SK-N-SH treated with all-trans-retinoic acid at 6 μM for 48 hours (cell line): ENCODE data around the gene PPY.

Source experiments
- ATAC-seq: fragments of 200-7000 bp; cut with Tn5 transposase; 3 replicates; pipeline ENCODE4 v1.9.1; 2020; ENCODE audit warnings: mild to moderate bottlenecking, moderate library complexity
- ARNTL ChIP-seq: fragments of 450-650 bp; formaldehyde crosslinking; IDR thresholded peaks from 2 replicates; pipeline ENCODE4 v1.5.0; 2020; ENCODE audit warnings: low read depth, mild to moderate bottlenecking, moderate library complexity, borderline replicate concordance
- BACH2 ChIP-seq: fragments of 250-450 bp; sonication (Bioruptor Pico); IDR thresholded peaks from 2 replicates; pipeline ENCODE4 v1.9.0; 2021; ENCODE audit warnings: mild to moderate bottlenecking, borderline replicate concordance
- CREB5 ChIP-seq: fragments of 250-450 bp; sonication (Bioruptor Pico); IDR thresholded peaks from 2 replicates; pipeline ENCODE4 v1.5.1; 2020; ENCODE audit warnings: low read depth, mild to moderate bottlenecking, moderate library complexity
- CSDC2 ChIP-seq: fragments of 250-450 bp; sonication (Bioruptor Pico); IDR thresholded peaks from 2 replicates; pipeline ENCODE4 v1.5.0; 2020; ENCODE audit warnings: mild to moderate bottlenecking, moderate library complexity
- ESRRG ChIP-seq: fragments of 250-450 bp; sonication (Bioruptor Pico); IDR thresholded peaks from 2 replicates; pipeline ENCODE4 v1.6.1; 2021; ENCODE audit warnings: mild to moderate bottlenecking
- GLIS3 ChIP-seq: fragments of 250-450 bp; sonication (Bioruptor Pico); IDR thresholded peaks from 2 replicates; pipeline ENCODE4 v1.5.0; 2020; ENCODE audit warnings: mild to moderate bottlenecking, moderate library complexity
- ISL1 ChIP-seq: fragments of 250-450 bp; sonication (Bioruptor Pico); IDR thresholded peaks from 2 replicates; pipeline ENCODE4 v2.1.2; 2022; ENCODE audit warnings: mild to moderate bottlenecking, moderate library complexity
- OSR1 ChIP-seq: fragments of 250-450 bp; sonication (Bioruptor Pico); IDR thresholded peaks from 2 replicates; pipeline ENCODE4 v1.8.0; 2022; ENCODE audit warnings: moderate library complexity, mild to moderate bottlenecking, inconsistent platforms
- PATZ1 ChIP-seq: fragments of 250-450 bp; sonication (Bioruptor Pico); IDR thresholded peaks from 2 replicates; pipeline ENCODE4 v1.8.0; 2020; ENCODE audit warnings: mild to moderate bottlenecking, moderate library complexity, borderline replicate concordance
- POU6F1 ChIP-seq: fragments of 250-450 bp; sonication (Bioruptor Pico); IDR thresholded peaks from 2 replicates; pipeline ENCODE4 v1.8.0; 2021; ENCODE audit warnings: low read depth, mild to moderate bottlenecking, moderate library complexity, borderline replicate concordance
- RARB ChIP-seq: fragments of 250-450 bp; sonication (Bioruptor Pico); IDR thresholded peaks from 2 replicates; pipeline ENCODE4 v1.8.0; 2021; ENCODE audit warnings: mild to moderate bottlenecking, moderate library complexity
- SNAI2 ChIP-seq: fragments of 250-450 bp; sonication (Bioruptor Pico); IDR thresholded peaks from 2 replicates; pipeline ENCODE4 v1.5.0; 2020; ENCODE audit warnings: mild to moderate bottlenecking, moderate library complexity
- TCF4 ChIP-seq: fragments of 250-450 bp; sonication (Bioruptor Pico); IDR thresholded peaks from 2 replicates; pipeline ENCODE4 v1.8.0; 2021; ENCODE audit warnings: mild to moderate bottlenecking, moderate library complexity, borderline replicate concordance
- TOX ChIP-seq: fragments of 250-450 bp; sonication (Bioruptor Pico); IDR thresholded peaks from 2 replicates; pipeline ENCODE4 v1.8.0; 2021; ENCODE audit warnings: mild to moderate bottlenecking, moderate library complexity, borderline replicate concordance
- TSHZ2 ChIP-seq: fragments of 250-450 bp; sonication (Bioruptor Pico); IDR thresholded peaks from 2 replicates; pipeline ENCODE4 v1.5.0; 2020; ENCODE audit warnings: mild to moderate bottlenecking, moderate library complexity
- ZC3H10 ChIP-seq: fragments of 250-450 bp; sonication (Bioruptor Pico); IDR thresholded peaks from 2 replicates; pipeline ENCODE4 v1.5.1; 2021; ENCODE audit warnings: mild to moderate bottlenecking, moderate library complexity
- ZFP30 ChIP-seq: fragments of 450-650 bp; formaldehyde crosslinking; IDR thresholded peaks from 2 replicates; pipeline ENCODE4 v1.5.0; 2022; ENCODE audit warnings: mild to moderate bottlenecking, moderate library complexity
- ZNF8 ChIP-seq: fragments of 450-650 bp; formaldehyde crosslinking; IDR thresholded peaks from 2 replicates; pipeline ENCODE4 v1.5.0; 2020; ENCODE audit warnings: mild to moderate bottlenecking, moderate library complexity

Gene PPY

GRCh38 chr17:43924558-43924957, 17.7 kb downstream of the PPY start:
- ATAC-seq, result no peak
- TF ChIP-seq ZFP30, result no peak
- no peak for TF ChIP-seq RARB (CRISPR knock-in tag)
- TF ChIP-seq CREB5, result no peak
- TF ChIP-seq ZNF8 (CRISPR knock-in tag), result no peak

GRCh38 chr17:43920500-43921095, 21.7 kb downstream of the PPY start:
- no peak for ATAC-seq
- no peak for TF ChIP-seq GLIS3 (CRISPR knock-in tag)
- TF ChIP-seq ISL1 (CRISPR knock-in tag), result no peak
- TF ChIP-seq TSHZ2 (CRISPR knock-in tag), result no peak
- TF ChIP-seq ZFP30, result no peak
- TF ChIP-seq OSR1 (CRISPR knock-in tag), result no peak
- TF ChIP-seq ARNTL (CRISPR knock-in tag), result no peak
- TF ChIP-seq ZNF8 (CRISPR knock-in tag), result no peak
- no peak for TF ChIP-seq CSDC2 (CRISPR knock-in tag)

GRCh38 chr17:43918026-43918389, 24.3 kb downstream of the PPY start:
- no peak for TF ChIP-seq TCF4 (CRISPR knock-in tag)
- no peak for TF ChIP-seq BACH2 (CRISPR knock-in tag)
- no peak for TF ChIP-seq OSR1 (CRISPR knock-in tag)
- no peak for TF ChIP-seq TSHZ2 (CRISPR knock-in tag)
- TF ChIP-seq ESRRG, result no peak
- TF ChIP-seq GLIS3 (CRISPR knock-in tag), result no peak
- no peak for TF ChIP-seq SNAI2 (CRISPR knock-in tag)
- TF ChIP-seq ISL1 (CRISPR knock-in tag), result no peak
- no peak for TF ChIP-seq TOX (CRISPR knock-in tag)
- TF ChIP-seq PATZ1, result no peak
- TF ChIP-seq RARB (CRISPR knock-in tag), result no peak
- ATAC-seq, result no peak

- no peak for ATAC-seq
- no peak for TF ChIP-seq POU6F1 (CRISPR knock-in tag)
- TF ChIP-seq TSHZ2 (CRISPR knock-in tag), result no peak
- TF ChIP-seq CREB5, result no peak
- no peak for TF ChIP-seq ZNF8 (CRISPR knock-in tag)
- no peak for TF ChIP-seq CSDC2 (CRISPR knock-in tag)
- no peak for TF ChIP-seq ZC3H10
These were observed 24.8 kb downstream of the PPY start for GRCh38 chr17:43917348-43918025.
